GM21423 (cell line): ENCODE results near the gene PTF1A.

ENCODE experiments used
- ATAC-seq: cut with Tn5 transposase; IDR thresholded peaks from one replicate; pipeline ENCODE4 v1.9.1; 2021; ENCODE audit warnings: mild to moderate bottlenecking, moderate library complexity; ENCODE audit not compliant: unreplicated experiment

PTF1A gene

DNA sequence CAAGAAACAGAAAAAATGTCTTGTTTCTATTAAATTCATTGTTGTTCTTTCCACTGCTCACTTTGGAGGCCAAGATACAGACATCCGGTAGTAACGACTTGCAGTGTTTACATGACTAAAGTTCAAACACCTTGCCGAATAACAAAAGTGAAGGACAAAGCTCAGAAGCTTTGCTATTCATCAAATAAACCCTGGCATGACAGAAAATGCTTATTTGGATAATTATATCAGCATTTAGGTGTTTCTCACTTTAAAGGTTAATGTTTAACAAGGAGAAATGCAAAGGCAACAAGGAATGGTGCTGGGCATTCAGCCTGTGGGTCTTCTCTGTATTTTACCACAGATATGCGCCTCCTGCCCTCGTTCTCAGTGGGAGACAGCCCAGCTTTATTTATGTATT is 5.4 kb upstream of the PTF1A start:
- ATAC-seq, result no peak

DNA sequence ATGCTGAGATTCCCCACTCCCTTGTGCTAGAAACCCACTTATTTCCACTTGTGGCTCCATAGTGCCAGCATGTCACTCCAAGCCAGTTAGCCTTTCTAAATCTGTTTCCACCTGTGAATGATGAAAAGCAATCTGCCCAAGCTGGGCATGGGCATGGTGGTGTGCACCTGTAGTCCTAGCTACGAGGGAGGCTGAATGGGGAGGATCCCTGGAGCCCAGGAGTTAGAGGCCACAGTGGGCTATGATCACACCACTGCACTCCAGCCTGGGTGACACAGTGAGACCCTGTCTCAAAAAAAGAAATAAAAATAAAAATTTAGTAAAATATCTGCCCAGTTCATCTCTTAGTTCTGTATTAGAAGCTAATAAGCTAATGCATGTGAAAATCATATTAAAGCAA is 5.0 kb upstream of the PTF1A start:
- no peak for ATAC-seq

DNA sequence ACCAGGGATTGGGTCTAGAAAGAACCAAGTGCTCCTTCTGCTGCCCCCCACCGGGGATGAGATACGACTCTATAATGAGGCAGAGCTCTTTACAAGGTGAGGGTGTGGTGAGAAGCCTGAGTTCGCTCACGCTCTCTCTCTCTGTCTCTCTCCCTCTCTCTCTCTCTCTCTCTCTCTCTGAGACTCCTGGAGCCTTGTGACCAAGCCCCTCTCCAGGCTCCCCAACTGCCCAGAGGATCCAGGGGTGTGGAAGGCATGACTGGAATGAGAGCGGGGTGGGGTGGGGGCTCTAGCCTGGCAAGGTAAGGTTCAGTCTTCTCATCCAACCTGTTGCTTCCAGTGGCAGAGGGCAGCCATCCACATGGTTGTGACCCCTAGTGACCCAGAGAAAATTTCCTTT is 3.1 kb upstream of the PTF1A start:
- ATAC-seq, result no peak

DNA sequence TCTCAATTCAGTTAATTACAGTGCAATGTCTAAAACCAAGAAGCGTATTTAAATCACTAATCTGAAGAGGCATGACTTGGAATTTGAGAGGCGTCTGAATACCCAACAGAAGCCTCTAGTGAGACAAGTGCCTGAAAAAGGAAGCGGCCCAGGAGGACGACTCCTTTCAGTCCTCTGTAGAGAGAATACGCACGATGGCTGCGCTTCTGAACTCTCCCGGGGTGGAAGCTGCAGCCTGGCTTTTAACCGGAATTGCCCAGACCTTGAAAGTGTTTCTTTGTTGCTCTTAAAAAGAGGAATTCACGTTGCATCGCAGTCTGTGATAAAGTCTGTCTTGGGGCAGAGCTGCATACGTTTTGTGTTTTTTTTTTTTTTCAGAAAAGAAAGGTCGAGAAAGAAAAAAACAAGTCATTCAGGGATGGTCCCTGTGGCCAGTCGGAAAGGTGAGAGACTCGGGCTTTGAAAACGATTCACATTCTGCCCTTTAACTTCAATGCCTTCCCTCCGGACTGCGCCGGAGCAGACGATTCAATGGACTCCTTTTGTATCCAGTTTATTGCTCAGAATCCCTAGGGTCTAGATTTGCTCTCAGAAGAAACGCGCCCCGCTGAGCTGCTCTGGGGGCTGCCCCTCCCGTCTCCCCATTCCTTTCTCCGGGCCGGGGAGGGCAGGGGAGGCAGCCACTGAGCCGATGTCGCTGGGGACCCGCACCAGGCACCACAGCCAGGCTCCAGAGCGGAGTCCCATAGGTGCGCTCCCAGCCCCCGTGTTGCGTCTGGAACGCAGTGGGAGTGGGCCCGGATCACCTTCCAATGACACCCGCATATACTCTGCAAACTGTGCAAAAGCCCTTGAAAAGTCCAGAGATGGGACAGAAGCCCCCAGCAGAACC is 994 bp upstream of the PTF1A start:
- ATAC-seq, result no peak

DNA sequence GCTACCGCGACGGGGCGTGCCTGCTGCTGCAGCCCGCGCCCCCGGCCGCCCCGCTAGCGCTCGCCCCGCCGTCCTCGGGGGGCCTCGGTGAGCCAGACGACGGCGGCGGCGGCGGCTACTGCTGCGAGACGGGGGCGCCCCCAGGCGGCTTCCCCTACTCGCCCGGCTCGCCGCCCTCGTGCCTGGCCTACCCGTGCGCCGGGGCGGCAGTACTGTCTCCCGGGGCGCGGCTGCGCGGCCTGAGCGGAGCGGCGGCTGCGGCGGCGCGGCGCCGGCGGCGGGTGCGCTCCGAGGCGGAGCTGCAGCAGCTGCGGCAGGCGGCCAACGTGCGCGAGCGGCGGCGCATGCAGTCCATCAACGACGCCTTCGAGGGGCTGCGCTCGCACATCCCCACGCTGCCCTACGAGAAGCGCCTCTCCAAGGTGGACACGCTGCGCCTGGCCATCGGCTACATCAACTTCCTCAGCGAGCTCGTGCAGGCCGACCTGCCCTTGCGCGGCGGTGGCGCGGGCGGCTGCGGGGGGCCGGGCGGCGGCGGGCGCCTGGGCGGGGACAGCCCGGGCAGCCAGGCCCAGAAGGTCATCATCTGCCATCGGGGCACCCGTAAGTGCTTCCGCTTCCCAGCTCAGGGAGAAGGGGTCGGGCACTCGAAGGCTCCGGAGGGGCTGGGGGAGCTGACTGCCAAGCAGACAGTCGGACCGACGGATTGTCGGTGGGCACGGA is 761 bp downstream of the PTF1A start:
- no peak for ATAC-seq

DNA sequence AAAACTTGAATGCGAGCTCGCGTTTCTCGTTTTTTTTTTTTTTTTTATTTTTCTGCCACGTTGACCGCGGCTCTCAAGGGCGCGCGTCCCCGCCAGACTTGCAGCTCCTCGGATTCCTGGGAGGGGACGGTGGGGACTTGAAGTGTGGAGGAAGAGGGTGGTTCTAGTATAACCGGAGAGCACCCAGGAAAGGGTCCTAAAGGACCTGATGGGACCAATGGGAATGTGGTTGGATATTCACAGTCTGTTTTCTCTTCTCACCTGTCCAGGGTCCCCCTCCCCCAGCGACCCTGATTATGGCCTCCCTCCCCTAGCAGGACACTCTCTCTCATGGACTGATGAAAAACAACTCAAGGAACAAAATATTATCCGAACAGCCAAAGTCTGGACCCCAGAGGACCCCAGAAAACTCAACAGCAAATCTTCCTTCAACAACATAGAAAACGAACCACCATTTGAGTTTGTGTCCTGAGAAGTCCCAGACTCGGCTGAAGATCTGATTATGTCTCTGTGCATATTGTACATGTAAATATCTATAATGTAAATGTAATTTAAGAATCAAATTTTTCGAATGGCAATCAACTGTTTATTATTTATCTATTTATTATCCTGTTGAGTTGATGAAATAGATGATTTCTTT is 1.4 kb downstream of the PTF1A start:
- no peak for ATAC-seq

DNA sequence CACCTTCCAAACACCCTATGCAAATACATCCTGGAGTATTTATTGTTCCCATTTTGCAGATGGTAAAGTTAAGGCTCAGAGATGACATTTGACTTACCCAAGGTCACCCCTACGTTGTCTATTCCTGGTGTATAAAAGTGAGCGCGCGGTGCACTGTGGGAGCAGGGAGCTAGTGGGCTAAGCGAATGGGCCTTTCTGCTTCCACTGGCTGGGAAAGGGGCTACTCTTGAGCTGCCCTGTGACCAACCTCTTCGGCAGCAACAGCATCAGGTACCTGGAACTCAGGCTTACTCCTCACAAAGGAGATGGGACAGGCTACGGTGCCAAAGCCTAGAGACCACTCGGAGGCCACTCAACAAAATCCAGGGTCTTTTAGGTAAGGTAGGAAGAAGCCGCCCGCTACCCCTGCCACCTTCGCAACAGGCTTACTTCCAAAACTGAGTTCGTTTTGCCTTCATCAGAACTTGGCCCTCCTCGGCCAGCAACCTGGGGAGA is 2.4 kb downstream of the PTF1A start:
- ATAC-seq, result no peak

DNA sequence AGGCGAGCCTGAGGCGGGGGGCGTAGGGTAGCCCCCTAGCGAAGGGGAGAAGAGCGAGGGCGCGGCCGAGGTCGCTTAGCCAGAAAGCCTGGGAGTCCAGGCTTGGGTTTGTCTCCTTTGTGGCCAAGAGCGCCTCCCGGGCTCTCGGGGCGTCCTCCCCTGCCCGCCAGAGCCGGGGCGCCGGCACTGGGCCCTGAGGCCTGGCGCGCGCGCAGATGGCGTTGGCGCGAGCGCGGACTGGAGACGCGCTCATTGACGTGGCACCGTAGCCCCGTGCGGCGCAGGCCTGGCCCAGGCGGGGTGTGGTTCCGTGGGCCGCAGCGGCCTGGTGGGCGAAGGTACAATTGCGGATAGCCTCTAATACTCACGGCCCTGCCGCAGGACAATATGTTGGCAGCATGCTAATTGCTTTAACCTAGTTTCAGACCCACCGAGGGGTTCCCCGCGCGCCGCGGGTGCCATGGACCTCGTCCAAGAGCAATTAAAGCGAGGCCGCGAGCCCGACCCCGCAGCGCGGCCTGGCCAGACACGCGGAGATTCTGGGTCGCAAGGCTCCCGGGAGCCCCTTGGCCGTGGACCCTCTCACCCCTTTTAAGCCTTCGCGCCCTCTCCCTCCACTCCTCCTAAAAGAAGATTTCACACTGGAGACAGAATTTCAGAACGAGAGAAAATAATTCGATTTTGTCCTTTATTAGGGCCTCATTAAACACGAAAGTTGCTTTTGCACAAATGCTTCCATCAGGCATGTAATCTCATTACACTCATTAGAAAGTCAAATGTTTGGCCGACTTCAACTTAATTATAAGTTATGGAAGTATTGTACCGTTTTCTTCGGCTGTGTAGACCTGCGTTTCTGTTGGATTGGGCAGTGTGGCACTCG is 3.1 kb downstream of the PTF1A start:
- no peak for ATAC-seq

DNA sequence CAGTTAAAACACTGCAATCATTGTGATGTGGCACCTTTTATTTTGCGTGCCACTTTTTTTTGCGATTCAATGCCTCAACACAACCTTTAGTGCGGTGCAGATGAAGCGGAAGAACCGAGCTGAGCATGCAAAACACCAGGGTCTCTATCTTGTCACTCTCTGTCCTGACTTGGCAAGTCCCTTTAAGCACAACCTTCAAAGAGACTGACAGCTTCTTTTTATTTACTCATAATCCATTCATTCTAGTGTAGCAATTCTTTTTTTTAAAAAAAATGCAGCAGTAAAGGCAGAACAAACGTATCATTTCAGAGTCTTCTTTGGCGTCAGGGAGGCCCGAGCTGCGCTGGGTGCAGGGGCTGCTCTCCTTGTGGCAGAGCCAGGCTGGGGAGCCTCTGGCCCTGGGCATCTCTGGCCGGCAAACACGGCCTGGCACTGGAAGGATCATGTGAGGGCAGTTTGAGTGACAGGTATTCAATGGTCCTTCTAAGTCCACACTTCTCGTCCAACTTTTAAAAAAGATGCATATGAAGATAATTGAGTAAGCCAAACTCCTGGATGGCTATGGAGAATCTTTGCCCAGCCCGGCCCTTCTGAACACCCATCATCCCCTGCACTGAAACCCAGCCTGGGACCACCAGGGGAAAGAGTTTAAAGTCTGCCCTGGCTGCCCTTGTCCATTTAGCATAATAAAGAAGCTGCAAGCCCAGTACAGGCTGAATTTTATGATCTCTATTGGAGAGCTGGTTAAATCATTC is 3.9 kb downstream of the PTF1A start:
- no peak for ATAC-seq

DNA sequence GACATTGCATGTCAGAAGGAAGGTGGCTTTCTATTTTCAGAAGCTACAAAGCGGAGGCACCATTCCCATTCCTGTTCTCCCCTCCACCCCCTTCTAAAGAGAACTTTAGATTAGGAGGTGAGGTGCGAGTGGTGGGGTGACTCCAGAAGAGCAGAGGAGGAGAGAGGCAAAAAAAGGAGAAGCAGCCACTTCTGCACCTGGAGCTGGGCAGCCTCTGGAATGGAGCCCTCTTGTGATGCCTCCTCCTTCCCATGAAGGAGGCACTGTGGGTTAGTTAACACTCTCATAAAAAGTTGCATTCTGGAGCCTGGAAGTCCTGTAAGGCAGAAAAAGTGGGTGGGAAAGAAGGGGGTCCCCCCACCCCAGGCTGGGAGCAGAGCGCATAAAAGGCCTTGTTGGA is 4.8 kb downstream of the PTF1A start:
- no peak for ATAC-seq

DNA sequence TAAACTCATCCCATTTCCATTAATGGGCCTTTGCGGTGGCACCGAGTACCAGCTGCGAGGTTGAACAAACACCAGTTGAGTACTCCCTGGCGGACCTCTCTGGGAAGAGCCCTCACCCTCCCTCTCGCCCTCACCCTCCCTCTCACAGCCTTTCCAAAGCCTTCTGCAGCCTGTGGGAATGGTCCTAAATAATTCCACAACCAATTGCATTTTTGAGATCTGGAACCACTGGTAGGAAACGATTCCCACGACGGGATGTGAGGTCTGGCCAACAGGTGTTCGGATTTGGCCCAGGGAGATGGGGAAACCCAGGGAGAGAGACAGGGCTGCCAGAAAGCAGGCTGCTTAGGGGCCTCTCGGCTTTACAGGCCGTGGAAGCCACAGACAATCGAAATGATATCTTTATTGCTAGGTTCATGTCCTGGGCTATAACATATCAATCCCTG is 5.3 kb downstream of the PTF1A start:
- ATAC-seq, result no peak

DNA sequence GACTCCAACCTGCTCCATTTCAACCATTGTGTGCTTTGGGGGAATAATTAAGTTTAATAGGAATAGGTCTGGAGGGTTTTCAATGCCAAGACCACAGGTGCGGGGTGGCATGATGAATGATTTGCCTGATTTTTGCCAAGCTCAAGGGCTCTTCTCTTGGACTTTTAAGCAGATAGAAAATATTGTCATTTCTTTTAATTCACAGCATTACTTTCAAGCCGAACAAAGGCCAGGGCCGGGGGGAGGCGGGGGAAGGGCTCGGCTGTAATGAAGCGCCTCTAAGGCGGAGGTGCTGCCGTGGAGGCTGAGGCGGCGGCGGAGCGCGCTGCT is 6.5 kb downstream of the PTF1A start:
- no peak for ATAC-seq

DNA sequence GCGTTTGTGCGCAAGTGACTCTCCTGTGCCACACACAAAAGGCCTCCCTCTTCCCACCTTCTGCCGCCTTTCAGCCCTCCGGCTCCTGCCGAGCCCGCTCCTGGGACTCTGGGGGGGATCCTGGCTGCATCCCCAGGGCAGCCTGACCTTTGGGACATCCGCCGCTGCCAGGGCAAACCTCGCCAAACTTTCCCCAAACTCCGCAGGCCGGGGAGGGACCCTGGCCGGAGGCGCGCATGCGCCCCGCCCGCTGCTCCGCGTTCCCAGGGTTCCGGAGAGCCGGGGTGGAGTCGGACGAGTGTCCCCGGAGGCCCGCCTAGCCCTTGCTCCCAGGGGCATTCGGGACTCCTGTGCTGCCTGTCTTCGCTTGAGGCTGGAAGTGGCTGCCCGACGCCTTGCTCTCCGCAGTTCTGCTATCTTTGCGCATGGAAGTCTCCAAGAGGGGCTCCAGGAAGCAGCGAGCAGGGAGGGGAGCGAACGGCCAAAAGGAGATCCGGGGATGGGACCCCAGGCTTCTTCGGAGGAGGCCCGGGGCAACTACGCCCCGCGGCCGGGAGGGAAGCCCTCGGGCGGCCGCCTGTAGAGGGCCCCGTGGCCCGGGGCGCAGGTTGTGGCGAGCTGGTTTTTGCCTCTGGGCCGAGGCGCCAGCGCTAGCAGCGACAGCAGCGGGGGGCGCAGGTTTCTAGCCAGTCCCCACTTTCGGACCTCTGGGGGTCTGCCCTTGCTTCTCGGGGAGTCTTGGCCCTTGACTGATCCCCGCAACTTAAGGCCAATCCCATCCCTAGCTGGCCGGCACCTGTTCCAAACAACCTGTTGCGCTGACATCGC is 7.0 kb downstream of the PTF1A start:
- ATAC-seq, result no peak

DNA sequence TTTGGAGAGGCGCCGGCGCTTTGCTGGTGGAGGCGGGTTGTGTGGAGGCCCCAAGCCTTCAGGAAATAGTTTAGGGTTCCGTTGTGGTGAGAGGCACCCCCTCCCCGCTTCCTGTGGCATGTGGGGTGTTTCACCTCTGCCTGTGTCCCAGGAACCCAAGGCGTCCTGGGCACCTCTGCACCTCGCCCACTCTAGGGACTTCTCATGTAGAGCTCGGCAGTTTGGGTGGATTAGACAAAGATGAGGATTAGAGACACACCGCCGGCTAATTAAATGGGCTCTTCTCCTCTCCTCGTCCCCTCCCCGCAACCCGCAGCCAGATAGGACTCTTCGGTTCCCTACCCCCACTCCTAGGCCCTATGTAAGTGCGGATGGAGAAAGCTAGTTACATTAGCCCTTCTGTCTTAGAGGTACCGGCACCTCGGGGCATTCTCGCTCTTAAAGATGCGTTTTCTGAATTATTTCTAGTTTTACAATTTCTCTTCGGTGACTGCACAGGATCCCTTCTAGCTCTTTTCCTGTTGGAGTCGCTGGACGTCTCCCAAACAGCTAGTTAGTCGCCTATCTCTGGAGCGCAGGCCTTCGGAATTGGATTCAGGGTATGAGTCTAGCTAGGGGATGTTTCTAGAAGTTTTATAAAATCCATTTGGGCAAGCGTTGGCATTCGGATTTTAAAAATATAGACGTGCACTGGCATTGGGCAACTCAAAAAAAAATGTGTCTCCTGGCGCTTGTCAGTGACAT is 7.8 kb downstream of the PTF1A start:
- no peak for ATAC-seq

DNA sequence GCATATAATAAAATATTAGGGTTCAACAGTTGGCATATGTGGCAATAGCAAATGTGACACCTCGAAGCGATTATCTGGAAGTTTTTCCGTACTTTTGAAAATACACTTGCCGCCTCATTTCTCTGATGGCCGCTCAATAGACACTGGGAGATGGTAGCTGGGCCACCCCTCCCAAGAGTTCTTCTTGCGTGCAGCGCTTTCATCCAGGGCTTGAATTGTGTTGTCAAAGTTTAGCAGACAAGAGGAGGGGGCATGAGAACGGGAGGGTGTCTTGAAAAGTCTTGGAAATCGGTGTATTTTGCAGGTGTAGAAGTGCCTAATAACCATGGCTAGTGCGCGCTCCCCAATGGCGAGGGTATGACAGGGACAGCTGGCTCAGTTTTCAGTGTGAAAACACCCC is 8.5 kb downstream of the PTF1A start:
- no peak for ATAC-seq

DNA sequence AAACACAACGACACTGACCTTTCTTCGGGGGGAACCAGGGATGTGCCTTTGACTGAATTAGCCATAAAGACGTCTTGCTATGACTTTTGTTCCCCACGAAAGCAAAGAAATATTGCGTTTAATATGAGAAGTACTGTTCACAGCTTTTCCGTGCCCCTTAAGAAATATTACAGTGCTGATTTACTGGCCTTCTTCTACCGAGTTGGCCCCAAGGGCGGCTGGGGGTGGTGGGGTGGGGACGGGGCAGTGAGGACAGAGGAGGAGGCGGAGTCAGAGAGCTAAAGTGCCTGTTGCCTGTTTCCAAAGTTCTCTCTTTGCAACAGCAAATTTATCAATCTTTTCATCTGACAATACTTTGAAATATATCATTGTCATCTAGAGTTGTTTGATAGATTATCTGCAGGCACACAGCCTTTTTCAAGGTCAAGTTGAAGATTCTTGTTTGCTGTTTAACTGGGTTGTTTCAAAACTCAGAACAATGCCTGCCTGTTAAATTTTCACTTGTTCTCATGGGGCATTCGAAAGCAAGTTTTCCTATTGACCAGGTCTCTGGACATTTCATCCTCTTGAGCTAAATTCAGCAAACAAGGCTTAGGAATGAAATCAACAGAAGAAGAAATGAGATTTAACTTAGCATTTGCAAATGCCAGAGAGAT is 9.0 kb downstream of the PTF1A start:
- ATAC-seq, result no peak

DNA sequence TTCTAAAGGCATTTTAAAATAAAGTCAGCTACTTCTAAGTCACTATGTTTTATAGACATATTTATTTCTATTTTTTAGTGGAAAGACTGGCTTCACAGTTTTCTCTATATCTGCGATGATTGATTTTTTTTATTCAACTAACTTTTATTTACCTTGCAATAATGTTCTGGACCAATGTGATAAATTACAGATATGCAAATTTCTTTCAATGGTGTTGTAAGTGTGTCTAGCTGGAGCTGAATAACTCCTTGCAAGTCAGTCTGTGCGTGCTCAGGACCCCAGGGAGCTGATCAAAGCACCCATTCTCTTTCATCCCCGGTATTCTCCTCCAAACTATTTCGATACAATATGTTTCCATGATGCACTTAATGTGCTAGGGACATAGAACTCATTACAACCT is 9.7 kb downstream of the PTF1A start:
- no peak for ATAC-seq

DNA sequence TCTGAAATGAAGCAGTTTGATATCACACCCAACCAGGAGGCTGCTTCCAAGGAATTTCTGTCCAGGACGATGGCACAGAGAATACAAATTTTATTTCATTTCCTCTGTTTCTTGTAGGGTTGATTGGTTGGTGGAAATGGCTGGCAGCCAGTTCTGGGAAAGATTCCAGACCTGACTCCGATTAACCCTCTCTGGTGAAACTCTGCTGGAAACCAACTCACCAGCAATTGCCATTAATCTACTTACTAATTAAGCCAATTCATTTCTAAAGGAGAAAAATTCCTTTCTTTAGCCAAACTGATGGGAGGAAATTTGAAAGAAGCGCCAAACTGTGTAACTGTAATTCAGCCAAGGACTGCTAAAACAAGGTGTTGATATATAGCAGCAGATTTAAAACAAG is 10.7 kb downstream of the PTF1A start:
- ATAC-seq, result no peak
